Smooth muscle cell (in vitro differentiated cells): ENCODE measurements around the gene WNT6. TPM values are rescaled to one million over a fixed set of nuclear protein-coding genes. Genes with fewer than 3 reads are reported as not detected.

ENCODE experiments used
- DNase-seq: peaks from one replicate; lab custom pipeline; 2025; ENCODE audit not compliant: unreplicated experiment; lab: John Stamatoyannopoulos, UW
- H2AFZ ChIP-seq: fragments of 200-600 bp; sonication (generic); 2 replicates; pipeline ENCODE4 v1.6.0; 2016; ENCODE audit warnings: antibody characterized with exemption, low read depth, mild to moderate bottlenecking
- H3F3A ChIP-seq: fragments of 200-600 bp; sonication (generic); 2 replicates; pipeline ENCODE4 v1.6.0; 2017; ENCODE audit warnings: antibody characterized with exemption, low read depth
- H3K27ac ChIP-seq: fragments of 200-600 bp; sonication (generic); 2 replicates; pipeline ENCODE4 v1.5.1; 2016; ENCODE audit warnings: low read depth, mild to moderate bottlenecking
- H3K27me3 ChIP-seq: fragments of 200-600 bp; sonication (generic); 2 replicates; pipeline ENCODE4 v1.6.1; 2016; ENCODE audit warnings: low read depth, mild to moderate bottlenecking
- H3K36me3 ChIP-seq: fragments of 200-600 bp; sonication (generic); 2 replicates; pipeline ENCODE4 v1.5.1; 2016; ENCODE audit warnings: low read depth
- H3K4me1 ChIP-seq: fragments of 200-600 bp; sonication (generic); 2 replicates; pipeline ENCODE4 v1.5.1; 2016; ENCODE audit warnings: low read depth
- H3K4me2 ChIP-seq: fragments of 200-600 bp; sonication (generic); 2 replicates; pipeline ENCODE4 v1.6.0; 2016; ENCODE audit warnings: mild to moderate bottlenecking
- H3K4me3 ChIP-seq: fragments of 200-600 bp; sonication (generic); 2 replicates; pipeline ENCODE4 v1.5.1; 2016; ENCODE audit warnings: mild to moderate bottlenecking
- H3K79me2 ChIP-seq: fragments of 200-600 bp; sonication (generic); 2 replicates; pipeline ENCODE4 v1.6.0; 2016; ENCODE audit warnings: low read depth, mild to moderate bottlenecking
- H3K9ac ChIP-seq: fragments of 200-600 bp; sonication (generic); 2 replicates; pipeline ENCODE4 v1.6.0; 2016; ENCODE audit warnings: low read depth
- H3K9me3 ChIP-seq: fragments of 200-600 bp; sonication (generic); replicated peaks from 2 replicates; pipeline ENCODE4 v1.5.1; 2016; ENCODE audit warnings: low read depth
- H4K20me1 ChIP-seq: fragments of 200-600 bp; sonication (generic); 2 replicates; pipeline ENCODE4 v1.6.0; 2016; ENCODE audit warnings: low read depth
- CTCF ChIP-seq: fragments of 200-600 bp; sonication (generic); IDR thresholded peaks from 2 replicates; pipeline ENCODE4 v1.5.1; 2017; ENCODE audit warnings: borderline replicate concordance, mild to moderate bottlenecking, antibody characterized with exemption; ENCODE audit not compliant: insufficient read depth, poor library complexity, severe bottlenecking
- WGBS: methylation state at CpG from one replicate; pipeline ENCODE4 v1.1.7; 2016; ENCODE audit warnings: low lambda C conversion rate; 5-methylcytosine and 5-hydroxymethylcytosine counted together
- microRNA-seq: library from miRNA; unstranded; fragments of <30 nt; microRNA quantifications from one replicate; pipeline ENCODE4, GENCODE V29; 2016; ENCODE audit warnings: borderline number of aligned reads
- polyA plus RNA-seq: library from polyadenylated mRNA; unstranded; fragments of >200 nt; fragmentation: Nextera tagmentation; extraction: Ambion mirVana; gene quantifications from 2 replicates; pipeline ENCODE4 v1.2.1, GENCODE V29; 2016
- small RNA-seq: library from RNA; depleted of rRNA; stranded (forward); fragments of <200 nt; gene quantifications from one replicate; pipeline ENCODE3, GENCODE V24; 2014
- total RNA-seq: library from RNA; depleted of rRNA; stranded (reverse); fragments of >200 nt; gene quantifications from 2 replicates; pipeline ENCODE4 v1.2.3, GENCODE V29; 2014

The WNT6 gene
- total and polyA plus RNA-seq, 2 experiments from 2014 or later = 7.9 to 12.1 TPM

- no peaks in the 10 kb centered on the region for H3K9me3 ChIP-seq
- no peaks in the 10 kb centered on the region for H4K20me1 ChIP-seq
- peaks cover 10% of the 10 kb centered on the region for H3F3A ChIP-seq
- no peaks in the 10 kb centered on the region for H3K79me2 ChIP-seq
- peak overlapping the region; percentile 83 for H3K4me2 ChIP-seq
- H3K27me3 ChIP-seq = peaks cover 19% of the 10 kb centered on the region
- H2AFZ ChIP-seq = peak overlapping the region; percentile 88
- peak; percentile 61 for DNase-seq
- no peak for TF ChIP-seq CTCF
- WGBS = 6% methylated on average over 54 of the region's 58 CpGs
- H3K9ac ChIP-seq = peak overlapping the region; percentile 71
- no peaks in the 10 kb centered on the region for H3K36me3 ChIP-seq
- H3K4me1 ChIP-seq = peaks cover 7% of the 10 kb centered on the region
- peak overlapping the region; percentile 32 for H3K27ac ChIP-seq
- H3K4me3 ChIP-seq = peak overlapping the region; percentile 51
Observed at GRCh38 chr2:218908721-218909619, 49.4 kb downstream of the WNT6 start.

GRCh38 chr2:218910741-218911140, 51.1 kb downstream of the WNT6 start:
- no peaks in the 10 kb centered on the region for H3K9me3 ChIP-seq
- no peak overlapping the region for H3K9ac ChIP-seq
- H3K36me3 ChIP-seq = no peaks in the 10 kb centered on the region
- DNase-seq = no peak
- no peak overlapping the region for H3K4me2 ChIP-seq
- H3K4me1 ChIP-seq = peaks cover 7% of the 10 kb centered on the region
- H4K20me1 ChIP-seq = no peaks in the 10 kb centered on the region
- no peak for TF ChIP-seq CTCF
- H3K4me3 ChIP-seq = no peak overlapping the region
- no peak overlapping the region for H3K27ac ChIP-seq
- 96% methylated on average over 6 of the region's 6 CpGs for WGBS
- H3K27me3 ChIP-seq = peaks cover 2% of the 10 kb centered on the region
- H3K79me2 ChIP-seq = no peaks in the 10 kb centered on the region
- H2AFZ ChIP-seq = no peak overlapping the region
- H3F3A ChIP-seq = peaks cover 10% of the 10 kb centered on the region

- H3K4me2 ChIP-seq = no peak overlapping the region
- H3K27me3 ChIP-seq = no peaks in the 10 kb centered on the region
- TF ChIP-seq CTCF = no peak
- H3K4me1 ChIP-seq = no peaks in the 10 kb centered on the region
- 88% methylated on average over 1 of the region's 1 CpG for WGBS
- H3K27ac ChIP-seq = no peak overlapping the region
- no peaks in the 10 kb centered on the region for H3K9me3 ChIP-seq
- H3F3A ChIP-seq = no peaks in the 10 kb centered on the region
- no peaks in the 10 kb centered on the region for H3K36me3 ChIP-seq
- no peak overlapping the region for H2AFZ ChIP-seq
- DNase-seq = no peak
- no peaks in the 10 kb centered on the region for H3K79me2 ChIP-seq
- H4K20me1 ChIP-seq = no peaks in the 10 kb centered on the region
- H3K9ac ChIP-seq = no peak overlapping the region
- H3K4me3 ChIP-seq = no peak overlapping the region
Observed at GRCh38 chr2:218920504-218920903, 60.9 kb downstream of the WNT6 start.

Small RNA genes lying within 50 kb of the gene (microRNA-seq; reads per million reads assigned to microRNA genes)
- not detected for gene MIR9500

Small RNA genes lying within 50 kb of the gene (small RNA-seq; reads per million reads assigned to genes)
- not detected for gene RNU6-642P

Other genes with a start within 250 kb of the WNT6 start
- 3.9 and 5.8 TPM in 2 replicates for gene ZNF142, start 200.2 kb upstream of the WNT6 start, total RNA-seq
- 6.9 and 7.3 TPM in 2 replicates for gene ZNF142, start 200.2 kb upstream of the WNT6 start, polyA plus RNA-seq
- 23.8 and 44.3 TPM in 2 replicates for gene BCS1L, start 200.1 kb upstream of the WNT6 start, total RNA-seq
- gene BCS1L, start 200.1 kb upstream of the WNT6 start, polyA plus RNA-seq = 39.5 and 41.1 TPM in 2 replicates
- 43.1 and 44.3 TPM in 2 replicates for gene RNF25, start 187.8 kb upstream of the WNT6 start, total RNA-seq
- gene RNF25, start 187.8 kb upstream of the WNT6 start, polyA plus RNA-seq = 33.5 and 36.1 TPM in 2 replicates
- 22.2 and 22.7 TPM in 2 replicates for gene STK36, start 187.7 kb upstream of the WNT6 start, total RNA-seq
- gene STK36, start 187.7 kb upstream of the WNT6 start, polyA plus RNA-seq = 18.8 and 32.3 TPM in 2 replicates
- 21.5 and 38.3 TPM in 2 replicates for gene TTLL4, start 149.0 kb upstream of the WNT6 start, total RNA-seq
- 22.5 and 24.3 TPM in 2 replicates for gene TTLL4, start 149.0 kb upstream of the WNT6 start, polyA plus RNA-seq
- gene CYP27A1, start 77.7 kb upstream of the WNT6 start, total RNA-seq = 9.6 and 11.2 TPM in 2 replicates
- 11.5 and 14.9 TPM in 2 replicates for gene CYP27A1, start 77.7 kb upstream of the WNT6 start, polyA plus RNA-seq
- gene PRKAG3, start 28.0 kb upstream of the WNT6 start, total RNA-seq = not detected in 2 replicates
- not detected in 2 replicates for gene PRKAG3, start 28.0 kb upstream of the WNT6 start, polyA plus RNA-seq
- gene WNT10A, start 21.0 kb downstream of the WNT6 start, total RNA-seq = 3.5 and 3.6 TPM in 2 replicates
- 2.3 and 21.2 TPM in 2 replicates for gene WNT10A, start 21.0 kb downstream of the WNT6 start, polyA plus RNA-seq
- gene CDK5R2, start 99.9 kb downstream of the WNT6 start, total RNA-seq = not detected in 2 replicates
- gene CDK5R2, start 99.9 kb downstream of the WNT6 start, polyA plus RNA-seq = 0.62 TPM in 1 of 2 replicates, not detected in the other
- gene FEV, start 125.4 kb downstream of the WNT6 start, total RNA-seq = not detected in 2 replicates
- not detected in 2 replicates for gene FEV, start 125.4 kb downstream of the WNT6 start, polyA plus RNA-seq
- gene CRYBA2, start 133.6 kb downstream of the WNT6 start, total RNA-seq = not detected in 2 replicates
- gene CRYBA2, start 133.6 kb downstream of the WNT6 start, polyA plus RNA-seq = not detected in 2 replicates
- not detected in 2 replicates for gene CFAP65, start 181.7 kb downstream of the WNT6 start, total RNA-seq
- not detected in 2 replicates for gene CFAP65, start 181.7 kb downstream of the WNT6 start, polyA plus RNA-seq
- gene IHH, start 201.1 kb downstream of the WNT6 start, total RNA-seq = 0.09 TPM in 1 of 2 replicates, not detected in the other
- not detected in 2 replicates for gene IHH, start 201.1 kb downstream of the WNT6 start, polyA plus RNA-seq